GM12878 (cell line): ENCODE data around the gene FAM171A1.

Experiments
- CEBPZ ChIP-seq: fragments of 150-350 bp; IDR thresholded peaks from 2 replicates; pipeline ENCODE4 v1.6.1; 2016; ENCODE audit warnings: low read depth, low read length
- CTCF ChIP-seq, 3 experiments: IDR thresholded peaks in 2 of 3; conservative IDR thresholded peaks in 1 of 3; 2 replicates each; pipeline ENCODE4 v1.5.1; 2011; ENCODE audit warnings: low read depth in 3 of 3, low read length in 3 of 3, mild to moderate bottlenecking in 3 of 3, control low read depth in 2 of 3, moderate library complexity in 2 of 3, inconsistent platforms in 1 of 3, mixed read lengths in 1 of 3; ENCODE audit not compliant: control insufficient read depth in 2 of 3, insufficient read depth in 1 of 3; ENCODE audit errors: extremely low read depth in 1 of 3
- EED ChIP-seq: sonication (generic); IDR thresholded peaks from 2 replicates; pipeline ENCODE4 v1.6.1; 2016; ENCODE audit warnings: antibody characterized with exemption, low read depth
- EP300 ChIP-seq, 2 experiments: fragments of 150-350 bp in 1 of 2; IDR thresholded peaks; 2 replicates each; pipeline ENCODE4 v1.6.1; 2011 to 2012; ENCODE audit warnings: low read depth in 2 of 2, low read length in 2 of 2, borderline replicate concordance in 1 of 2, improper control_type of control experiment in 1 of 2, inconsistent platforms in 1 of 2; ENCODE audit not compliant: control insufficient read depth in 1 of 2
- FOXM1 ChIP-seq: IDR thresholded peaks from 2 replicates; pipeline ENCODE4 v1.6.1; 2012; ENCODE audit warnings: low read depth, mild to moderate bottlenecking, inconsistent platforms, low read length, moderate library complexity
- MAX ChIP-seq: IDR thresholded peaks from 2 replicates; pipeline ENCODE4 v1.6.1; 2012; ENCODE audit warnings: low read depth, low read length, improper control_type of control experiment
- PBX3 ChIP-seq: IDR thresholded peaks from 2 replicates; pipeline ENCODE4 v1.6.1; 2011; ENCODE audit warnings: mild to moderate bottlenecking, low read depth, low read length, moderate library complexity; ENCODE audit not compliant: insufficient replicate concordance
- POLR2A ChIP-seq: IDR thresholded peaks from 2 replicates; pipeline ENCODE4 v1.6.1; 2011; ENCODE audit warnings: low read depth, mild to moderate bottlenecking, low read length
- POLR2AphosphoS5 ChIP-seq: IDR thresholded peaks from 2 replicates; pipeline ENCODE4 v1.6.1; 2011; ENCODE audit warnings: mild to moderate bottlenecking, low read length, inconsistent platforms
- PRDM15 ChIP-seq: fragments of 450-650 bp; formaldehyde crosslinking; IDR thresholded peaks from 2 replicates; pipeline ENCODE4 v1.4.0; 2020; ENCODE audit warnings: mild to moderate bottlenecking, moderate library complexity
- REST ChIP-seq: IDR thresholded peaks from 2 replicates; pipeline ENCODE4 v1.6.1; 2012; ENCODE audit warnings: mild to moderate bottlenecking, low read depth, low read length
- TARDBP ChIP-seq: IDR thresholded peaks from 2 replicates; pipeline ENCODE4 v1.6.1; 2016; ENCODE audit warnings: borderline replicate concordance
- ZBTB33 ChIP-seq: fragments of 450-650 bp; IDR thresholded peaks from 2 replicates; pipeline ENCODE4 v1.6.1; 2017; ENCODE audit warnings: mild to moderate bottlenecking

GRCh38 chr10:15305634-15306033, 65.5 kb downstream of the FAM171A1 start:
- TF ChIP-seq TARDBP, result no peak
- no peak for TF ChIP-seq POLR2A
- no peak for TF ChIP-seq ZBTB33
- no peak for TF ChIP-seq REST
- TF ChIP-seq CTCF (IDR thresholded peaks at IDR 0.05 in 2 of 3, conservative IDR thresholded peaks at IDR 0.05 in 1 of 3; ENCODE audit: control insufficient read depth in 2 of 3, extremely low read depth in 1 of 3, insufficient read depth in 1 of 3, low read depth in 3 of 3, low read length in 3 of 3), result no peak
- no peak for TF ChIP-seq EP300 (IDR thresholded peaks at IDR 0.05; ENCODE audit: borderline replicate concordance in 1 of 2, control insufficient read depth in 1 of 2, low read depth in 2 of 2, low read length in 2 of 2)
- no peak for TF ChIP-seq PRDM15 (CRISPR knock-in tag)
- TF ChIP-seq EED, result no peak
- no peak for TF ChIP-seq MAX
- no peak for TF ChIP-seq PBX3
- no peak for TF ChIP-seq FOXM1
- TF ChIP-seq CEBPZ, result no peak
- no peak for TF ChIP-seq POLR2AphosphoS5
